ENCODE measurements around the gene MID1IP1. TPM values are rescaled to one million over a fixed set of nuclear protein-coding genes. Genes with fewer than 3 reads are reported as not detected.

MID1IP1 gene
- total RNA-seq, 1 donor from 2014 or later = 70.2 TPM

- H3K4me3 ChIP-seq (ENCODE audit: low read depth, low read length) = no peak overlapping the region
- no peak for DNase-seq (ENCODE audit: low read depth)
- TF ChIP-seq CTCF (conservative IDR thresholded peaks at IDR 0.05; ENCODE audit: low read depth, low read length) = no peak
These were observed 36.1 kb downstream of the MID1IP1 start for GRCh38 chrX:38837389-38837788.

- no peak for TF ChIP-seq CTCF (conservative IDR thresholded peaks at IDR 0.05; ENCODE audit: low read depth, low read length)
- H3K4me3 ChIP-seq (ENCODE audit: low read depth, low read length) = no peak overlapping the region
- DNase-seq (ENCODE audit: low read depth) = no peak
These were observed 38.0 kb downstream of the MID1IP1 start for GRCh38 chrX:38839277-38839676.

GRCh38 chrX:38839944-38840343 lies 38.7 kb downstream of the MID1IP1 start:
- TF ChIP-seq CTCF (conservative IDR thresholded peaks at IDR 0.05; ENCODE audit: low read depth, low read length) = no peak
- no peak overlapping the region for H3K4me3 ChIP-seq (ENCODE audit: low read depth, low read length)
- no peak for DNase-seq (ENCODE audit: low read depth)

- H3K4me3 ChIP-seq (ENCODE audit: low read depth, low read length) = no peak overlapping the region
- TF ChIP-seq CTCF (conservative IDR thresholded peaks at IDR 0.05; ENCODE audit: low read depth, low read length) = no peak
- DNase-seq (ENCODE audit: low read depth) = no peak
These were observed 40.5 kb downstream of the MID1IP1 start for GRCh38 chrX:38841750-38842149.

GRCh38 chrX:38845426-38845825 lies 44.2 kb downstream of the MID1IP1 start:
- no peak for TF ChIP-seq CTCF (conservative IDR thresholded peaks at IDR 0.05; ENCODE audit: low read depth, low read length)
- no peak for DNase-seq (ENCODE audit: low read depth)
- no peak overlapping the region for H3K4me3 ChIP-seq (ENCODE audit: low read depth, low read length)

DNA sequence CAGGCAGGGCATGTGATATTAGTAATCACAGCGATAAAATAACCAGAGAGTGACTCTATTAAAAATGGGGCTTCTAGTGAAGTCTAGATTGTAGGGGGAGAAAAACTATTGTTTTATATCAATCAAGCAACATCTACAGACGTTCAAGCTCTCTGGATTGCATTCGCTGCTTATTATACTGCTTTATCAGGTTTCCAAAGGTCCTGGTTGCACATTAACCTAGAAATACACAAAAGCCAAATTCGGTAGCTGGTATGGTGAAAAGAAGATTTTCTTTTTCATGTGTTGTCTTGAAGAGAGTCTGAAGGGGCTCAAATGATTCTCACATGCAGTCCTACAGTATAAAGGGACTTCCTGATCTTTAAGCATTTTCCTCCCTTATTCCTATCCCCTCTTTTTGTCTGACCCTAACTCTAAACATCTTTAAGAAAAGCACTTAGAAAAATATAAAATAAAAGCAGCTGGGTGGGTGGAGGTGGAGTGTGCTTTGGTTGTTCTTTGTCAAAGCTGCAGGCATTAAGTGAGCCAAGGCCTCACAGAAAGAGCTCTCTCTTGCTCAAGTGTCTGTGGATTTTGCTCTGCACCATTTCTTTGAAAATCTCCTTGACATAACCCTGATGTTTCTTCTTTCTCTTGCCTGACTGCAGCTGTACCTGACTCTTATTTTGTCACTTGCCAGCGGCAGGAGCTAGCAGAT lies 46.1 kb downstream of the MID1IP1 start:
- no peak for DNase-seq (ENCODE audit: low read depth)
- no peak overlapping the region for H3K4me3 ChIP-seq (ENCODE audit: low read depth, low read length)
- TF ChIP-seq CTCF (conservative IDR thresholded peaks at IDR 0.05; ENCODE audit: low read depth, low read length) = no peak

DNA sequence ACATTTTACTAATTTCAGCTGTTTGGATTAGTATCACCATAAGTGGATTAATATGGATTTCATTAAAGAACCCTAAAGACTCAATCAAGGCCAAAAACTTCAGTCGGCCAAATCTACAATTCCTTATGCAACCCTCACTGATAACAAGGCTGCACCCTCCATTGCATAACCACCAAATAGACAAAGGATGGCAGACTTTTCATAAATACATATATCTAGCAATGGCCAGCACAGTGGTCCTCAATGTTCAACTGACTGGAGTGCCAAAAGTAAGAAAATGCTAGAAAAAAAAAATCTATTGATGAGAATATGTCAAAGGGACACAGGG lies 46.6 kb downstream of the MID1IP1 start:
- DNase-seq (ENCODE audit: low read depth) = no peak
- no peak for TF ChIP-seq CTCF (conservative IDR thresholded peaks at IDR 0.05; ENCODE audit: low read depth, low read length)
- H3K4me3 ChIP-seq (ENCODE audit: low read depth, low read length) = no peak overlapping the region
